ENCODE measurements around the gene BTBD16.

Gene BTBD16

GRCh38 chr10:122296363-122297120 lies 25.4 kb downstream of the BTBD16 start:
- no peak for DNase-seq

- DNase-seq: no peak
Measured at GRCh38 chr10:122297583-122297982, 26.5 kb downstream of the BTBD16 start.

GRCh38 chr10:122298206-122298597 lies 27.1 kb downstream of the BTBD16 start:
- DNase-seq: no peak

GRCh38 chr10:122298598-122299301 lies 27.7 kb downstream of the BTBD16 start:
- DNase-seq: no peak

DNA sequence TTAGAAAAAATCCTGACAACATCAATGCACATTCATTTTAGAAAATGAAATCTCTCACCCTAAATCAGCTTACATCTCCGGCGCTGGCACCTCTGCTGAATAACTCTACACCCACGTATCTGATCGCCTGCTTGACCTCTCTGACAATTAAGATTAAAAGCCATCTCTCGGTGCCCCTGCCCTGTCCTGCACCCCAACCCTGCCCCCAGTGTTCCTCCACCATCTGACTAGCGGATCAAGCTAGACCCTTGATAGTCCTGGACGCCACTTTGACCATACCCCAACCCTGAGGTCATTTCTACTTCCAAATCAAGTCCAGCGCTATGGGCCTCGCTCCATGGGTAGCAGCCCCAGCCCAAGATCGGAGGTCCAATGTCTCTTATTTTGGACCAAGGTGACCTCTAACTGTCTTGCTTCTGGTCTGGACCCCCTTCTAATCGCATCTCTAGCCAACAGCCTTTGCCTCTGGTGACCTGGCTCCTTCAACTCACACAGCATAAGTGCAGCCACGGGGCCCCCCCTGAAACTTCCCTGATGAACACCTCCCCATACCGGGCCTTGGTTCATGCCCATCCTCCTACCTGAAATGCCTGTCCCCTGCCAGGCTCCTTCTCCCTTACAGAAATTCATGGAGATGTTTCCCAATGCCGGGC lies 28.5 kb downstream of the BTBD16 start:
- no peak for DNase-seq

- no peak for DNase-seq
Measured at GRCh38 chr10:122301055-122301810, 30.1 kb downstream of the BTBD16 start.

GRCh38 chr10:122301811-122302115 lies 30.7 kb downstream of the BTBD16 start:
- DNase-seq: no peak

DNA sequence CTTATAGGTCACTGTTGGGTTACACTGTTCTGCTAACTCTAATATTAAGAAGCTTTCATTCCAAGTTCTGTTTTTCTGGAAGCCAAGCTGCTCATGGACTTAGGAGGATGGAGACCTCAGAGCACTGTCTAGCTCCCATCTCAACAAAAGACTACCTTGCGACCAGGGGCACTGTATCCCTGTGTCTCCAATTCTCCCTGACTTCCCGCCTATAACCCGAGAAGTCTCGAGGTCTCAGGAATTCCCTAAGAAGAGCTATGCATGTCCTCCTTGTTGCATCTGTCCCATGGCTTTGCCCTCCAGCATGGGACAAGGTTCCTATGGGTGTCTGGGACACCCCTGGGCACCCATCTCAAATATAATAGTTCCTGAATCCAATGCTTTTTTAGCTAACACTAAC lies 31.2 kb downstream of the BTBD16 start:
- no peak for DNase-seq

GRCh38 chr10:122303271-122304053 lies 32.4 kb downstream of the BTBD16 start:
- no peak for DNase-seq

- DNase-seq: no peak
Measured at GRCh38 chr10:122304054-122304579, 33.0 kb downstream of the BTBD16 start.

GRCh38 chr10:122306282-122306681 lies 35.2 kb downstream of the BTBD16 start:
- DNase-seq: no peak

DNA sequence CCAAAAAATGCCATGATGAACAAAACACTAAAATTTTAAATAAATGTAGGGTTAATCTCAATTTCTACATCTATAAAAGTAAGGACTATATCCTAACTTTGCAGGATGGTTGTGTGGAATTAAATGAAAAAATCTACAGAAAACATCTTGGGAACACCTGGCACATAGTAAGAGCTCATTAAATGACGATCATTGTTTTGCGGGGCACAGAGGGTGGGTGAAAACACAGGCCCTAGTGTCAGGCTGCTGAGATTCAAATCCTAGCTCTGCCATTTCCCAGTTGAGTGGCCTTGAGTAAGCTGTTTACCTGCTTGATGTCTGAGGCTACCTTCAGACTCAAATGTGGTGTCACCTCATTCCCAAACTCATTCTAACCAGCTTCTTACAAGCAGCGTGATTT lies 35.6 kb downstream of the BTBD16 start:
- DNase-seq: no peak

- DNase-seq: no peak
Measured at GRCh38 chr10:122307669-122308416, 36.7 kb downstream of the BTBD16 start.

GRCh38 chr10:122308417-122309141 lies 37.5 kb downstream of the BTBD16 start:
- DNase-seq: no peak

- DNase-seq: no peak
Measured at GRCh38 chr10:122310311-122311050, 39.4 kb downstream of the BTBD16 start.

- no peak for DNase-seq
Measured at GRCh38 chr10:122311051-122311410, 39.9 kb downstream of the BTBD16 start.

- DNase-seq: no peak
Measured at GRCh38 chr10:122311716-122312115, 40.6 kb downstream of the BTBD16 start.

- DNase-seq: no peak
Measured at GRCh38 chr10:122316224-122316884, 45.3 kb downstream of the BTBD16 start.

GRCh38 chr10:122321960-122322359 lies 50.9 kb downstream of the BTBD16 start:
- no peak for DNase-seq

- DNase-seq: no peak
Measured at GRCh38 chr10:122323189-122323588, 52.1 kb downstream of the BTBD16 start.
